GM10266 (cell line): ENCODE results near the gene WDR5.

Experiments used
- DNase-seq: peaks from one replicate; pipeline ENCODE4 v3.0.0; 2012; ENCODE audit errors: extremely low spot score
- CTCF ChIP-seq: IDR thresholded peaks from 2 replicates; pipeline ENCODE4 v1.5.1; 2012; ENCODE audit warnings: mild to moderate bottlenecking, low read depth; ENCODE audit not compliant: control insufficient read depth, insufficient read depth; ENCODE audit errors: missing control alignments

WDR5 gene

GRCh38 chr9:134179595-134179917 lies 43.7 kb downstream of the WDR5 start:
- no peak for DNase-seq
- no peak for TF ChIP-seq CTCF

- DNase-seq, result no peak
- TF ChIP-seq CTCF, result no peak
Measured at GRCh38 chr9:134179918-134180785, 44.3 kb downstream of the WDR5 start.

GRCh38 chr9:134180786-134181647 lies 45.1 kb downstream of the WDR5 start:
- TF ChIP-seq CTCF, result no peak

GRCh38 chr9:134181648-134182034 lies 45.8 kb downstream of the WDR5 start:
- TF ChIP-seq CTCF, result no peak
- no peak for DNase-seq

More at GRCh38 chr9:134180786-134181647, 45.1 kb downstream of the WDR5 start:
- DNase-seq, result no peak

- DNase-seq, result no peak
- no peak for TF ChIP-seq CTCF
Measured at GRCh38 chr9:134182554-134183085, 46.7 kb downstream of the WDR5 start.

- TF ChIP-seq CTCF, result no peak
- DNase-seq, result no peak
Measured at GRCh38 chr9:134185536-134186011, 49.7 kb downstream of the WDR5 start.

GRCh38 chr9:134186471-134187109 lies 50.7 kb downstream of the WDR5 start:
- TF ChIP-seq CTCF, result no peak
- DNase-seq, result no peak
